ENCODE data around the gene HP1BP3.

GRCh38 chr1:20720631-20721091 is 66.4 kb downstream of the HP1BP3 start:
- no peak for TF ChIP-seq CTCF (IDR thresholded peaks at IDR 0.05; ENCODE audit: low read length)
- TF ChIP-seq EZH2 (IDR thresholded peaks at IDR 0.05; ENCODE audit: borderline replicate concordance, low read length) = no peak

Measured in OCI-LY1 (cell line).